Measurements from ENCODE around the gene PIP4K2A. TPM values are rescaled to one million over a fixed set of nuclear protein-coding genes. Genes with fewer than 3 reads are reported as not detected.

Gene PIP4K2A
- total and polyA plus RNA-seq, 2 donors = 23.8 to 60.4 TPM

DNA sequence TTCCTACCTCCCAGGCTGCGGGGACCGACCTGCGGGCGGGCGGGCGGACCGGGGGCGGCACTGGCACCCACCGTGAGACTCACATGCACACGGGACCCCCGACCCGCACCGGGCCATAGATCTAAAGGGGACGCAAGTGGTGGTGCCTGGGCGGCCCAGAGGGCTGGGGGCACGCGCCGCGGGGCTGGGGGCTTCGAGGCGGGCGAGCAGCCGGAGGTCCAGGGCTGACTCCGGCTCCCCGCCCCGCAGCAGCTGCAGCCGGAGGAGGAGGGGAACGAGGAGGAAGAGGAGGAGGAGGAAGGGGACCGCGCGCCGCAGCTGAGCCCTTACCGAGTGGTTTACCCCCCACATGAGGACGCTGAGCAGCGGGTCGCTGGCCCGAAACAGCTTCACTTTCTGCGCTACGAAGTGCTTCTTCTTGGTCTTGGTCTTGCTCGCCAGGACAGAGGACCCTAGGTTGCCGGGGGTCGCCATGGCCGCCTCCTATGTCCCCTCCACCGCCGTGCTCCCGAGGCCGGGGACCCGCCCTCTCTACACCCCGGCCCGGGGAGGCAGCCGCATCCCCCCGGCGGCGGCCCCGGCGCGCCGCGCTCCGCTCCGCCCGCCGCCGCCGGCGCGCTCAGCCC lies 412 bp downstream of the PIP4K2A start:
- no peaks in the 10 kb centered on the region for H3K36me3 ChIP-seq (ENCODE audit: control insufficient read depth in 2 of 2, insufficient read depth in 2 of 2, low read length in 1 of 2)
- H3K4me1 ChIP-seq (ENCODE audit: control insufficient read depth in 2 of 2, insufficient read depth in 2 of 2, low read length in 2 of 2) = peaks cover 10 to 12% of the 10 kb centered on the region in 2 donors
- no peaks in the 10 kb centered on the region for H3K27me3 ChIP-seq (ENCODE audit: control insufficient read depth in 2 of 2, insufficient read depth in 1 of 2, low read length in 1 of 2)
- peak in 5 of 9 donors; percentile 50 to 78 (median 62) for DNase-seq (ENCODE audit: low read depth in 6 of 9, low spot score in 9 of 9)
- no peaks in the 10 kb centered on the region for H3K9me3 ChIP-seq (ENCODE audit: control insufficient read depth in 2 of 2, insufficient read depth in 1 of 2, low read length in 1 of 2)
- peak overlapping the region; percentile 86 to 92 for H3K4me3 ChIP-seq (ENCODE audit: low read length in 2 of 2)
- WGBS = under 1% methylated on average over 67 of the region's 67 CpGs
- H3K27ac ChIP-seq (ENCODE audit: low read depth in 1 of 2, low read length in 1 of 2) = peak overlapping the region; percentile 78 to 83

DNA sequence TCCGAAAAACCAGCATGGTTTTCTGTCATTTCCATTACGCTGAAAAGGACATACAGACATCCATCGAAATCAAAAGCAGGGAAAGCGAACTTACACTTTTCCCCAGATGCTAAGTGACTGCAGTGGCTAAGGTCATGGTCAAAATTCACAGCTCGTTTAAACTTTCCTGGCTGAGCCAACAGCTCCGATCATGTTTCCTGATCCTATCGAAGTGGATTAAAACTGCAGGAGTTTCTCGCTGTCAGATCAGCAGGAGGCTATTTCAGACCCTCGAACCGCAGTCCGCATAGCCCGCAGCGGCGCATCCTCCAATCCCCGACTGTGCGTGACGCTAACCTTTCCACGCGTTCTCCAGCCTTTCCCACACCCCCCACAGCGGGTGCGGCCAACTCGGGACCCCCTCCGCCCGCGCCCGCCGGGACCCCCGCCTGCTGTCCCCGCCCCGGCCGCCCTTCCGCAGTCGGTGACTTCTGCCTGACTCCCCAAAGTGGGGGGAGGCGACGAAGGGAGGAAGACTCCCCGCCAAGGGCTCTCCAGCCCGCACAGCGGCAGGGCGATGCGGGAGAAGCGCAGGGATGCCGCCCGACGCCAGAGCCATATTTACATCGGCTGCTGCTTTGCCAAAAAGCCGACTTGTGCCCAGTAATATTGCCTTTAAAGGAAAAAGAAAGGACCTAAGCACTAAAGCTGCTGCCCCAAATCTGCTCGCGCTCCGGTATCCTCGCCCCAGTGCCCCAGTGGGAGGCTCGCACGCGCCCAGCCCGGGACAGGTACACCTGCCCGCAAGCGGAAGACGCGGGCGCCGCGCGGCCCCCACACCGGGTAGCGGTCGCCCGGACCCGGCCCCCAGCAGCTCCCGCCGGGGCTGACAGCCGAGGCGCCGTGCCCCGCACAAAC lies 1.2 kb downstream of the PIP4K2A start:
- no peaks in the 10 kb centered on the region for H3K36me3 ChIP-seq (ENCODE audit: control insufficient read depth in 2 of 2, insufficient read depth in 2 of 2, low read length in 1 of 2)
- H3K4me1 ChIP-seq (ENCODE audit: control insufficient read depth in 2 of 2, insufficient read depth in 2 of 2, low read length in 2 of 2) = peaks cover 10 to 12% of the 10 kb centered on the region in 2 donors
- H3K4me3 ChIP-seq (ENCODE audit: low read length in 2 of 2) = peak overlapping the region; percentile 86 to 92
- WGBS = under 1% methylated on average over 73 of the region's 73 CpGs
- no peaks in the 10 kb centered on the region for H3K27me3 ChIP-seq (ENCODE audit: control insufficient read depth in 2 of 2, insufficient read depth in 1 of 2, low read length in 1 of 2)
- H3K27ac ChIP-seq (ENCODE audit: low read depth in 1 of 2, low read length in 1 of 2) = peak overlapping the region; percentile 54 to 78
- DNase-seq (ENCODE audit: low read depth in 6 of 9, low spot score in 9 of 9) = peak in 3 of 9 donors; percentile 31 to 62 (median 31)
- no peaks in the 10 kb centered on the region for H3K9me3 ChIP-seq (ENCODE audit: control insufficient read depth in 2 of 2, insufficient read depth in 1 of 2, low read length in 1 of 2)

DNA sequence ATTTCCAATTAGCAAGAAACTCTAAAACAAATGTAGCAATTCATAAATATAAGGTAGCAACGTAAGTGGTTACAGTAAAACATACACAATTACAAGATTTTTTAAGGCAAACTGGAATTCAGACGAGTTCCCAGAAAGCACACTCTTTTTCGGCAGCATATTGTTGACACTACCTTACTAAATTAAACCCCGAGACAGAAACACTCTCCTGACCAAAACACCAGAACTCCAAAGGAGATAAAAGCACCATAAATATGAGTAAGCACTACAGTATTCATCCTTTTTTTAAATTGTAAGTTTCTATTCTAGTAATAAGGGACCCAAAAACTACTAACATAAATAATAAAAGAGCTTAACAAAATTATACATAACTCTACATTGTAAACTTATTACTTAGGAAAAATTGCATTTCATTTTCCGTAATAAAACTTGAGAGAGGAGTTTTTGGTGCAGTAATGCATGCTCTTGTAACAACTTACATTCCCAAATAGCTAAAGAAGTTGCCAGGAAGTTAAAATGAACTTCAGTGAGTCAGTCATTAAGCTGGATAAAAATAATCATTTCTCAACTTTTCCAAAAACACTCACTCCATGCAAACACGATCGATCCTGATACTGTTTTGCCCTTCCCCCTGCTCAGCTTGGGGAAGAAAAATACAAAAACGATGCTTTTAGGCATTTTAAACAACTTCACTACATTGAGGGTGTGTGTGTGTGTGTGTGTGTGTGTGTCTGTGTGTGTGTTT lies 2.0 kb downstream of the PIP4K2A start:
- WGBS = 37% methylated on average over 8 of the region's 8 CpGs
- H3K9me3 ChIP-seq (ENCODE audit: control insufficient read depth in 2 of 2, insufficient read depth in 1 of 2, low read length in 1 of 2) = no peaks in the 10 kb centered on the region
- no peaks in the 10 kb centered on the region for H3K36me3 ChIP-seq (ENCODE audit: control insufficient read depth in 2 of 2, insufficient read depth in 2 of 2, low read length in 1 of 2)
- H3K4me1 ChIP-seq (ENCODE audit: control insufficient read depth in 2 of 2, insufficient read depth in 2 of 2, low read length in 2 of 2) = peaks cover 10 to 12% of the 10 kb centered on the region in 2 donors
- H3K4me3 ChIP-seq (ENCODE audit: low read length in 2 of 2) = peak overlapping the region; percentile 86 to 92
- DNase-seq (ENCODE audit: low read depth in 6 of 9, low spot score in 9 of 9) = peak in 1 of 9 donors; percentile 32
- no peaks in the 10 kb centered on the region for H3K27me3 ChIP-seq (ENCODE audit: control insufficient read depth in 2 of 2, insufficient read depth in 1 of 2, low read length in 1 of 2)
- H3K27ac ChIP-seq (ENCODE audit: low read depth in 1 of 2, low read length in 1 of 2) = peak overlapping the region in 1 of 2 donors; percentile 3

DNA sequence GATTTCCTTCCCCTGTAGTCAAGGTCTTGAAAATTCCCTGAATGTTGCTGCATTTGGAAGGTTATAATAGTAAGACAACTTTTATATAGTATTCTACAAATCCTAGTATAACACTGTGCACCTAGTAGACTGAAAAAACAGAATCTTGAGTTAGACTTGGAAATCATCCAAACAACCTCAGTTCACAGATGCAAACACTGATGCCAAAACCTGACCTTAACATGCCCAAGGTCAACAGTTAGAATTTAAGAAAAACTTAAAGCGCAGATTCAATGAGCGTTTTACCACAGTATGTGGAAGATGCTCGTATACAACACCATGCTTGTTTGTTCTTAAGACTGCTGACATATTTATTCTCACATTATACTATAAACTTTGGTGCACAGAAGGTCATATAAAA lies 3.0 kb downstream of the PIP4K2A start:
- no peak overlapping the region for H3K4me3 ChIP-seq (ENCODE audit: low read length in 2 of 2)

DNA sequence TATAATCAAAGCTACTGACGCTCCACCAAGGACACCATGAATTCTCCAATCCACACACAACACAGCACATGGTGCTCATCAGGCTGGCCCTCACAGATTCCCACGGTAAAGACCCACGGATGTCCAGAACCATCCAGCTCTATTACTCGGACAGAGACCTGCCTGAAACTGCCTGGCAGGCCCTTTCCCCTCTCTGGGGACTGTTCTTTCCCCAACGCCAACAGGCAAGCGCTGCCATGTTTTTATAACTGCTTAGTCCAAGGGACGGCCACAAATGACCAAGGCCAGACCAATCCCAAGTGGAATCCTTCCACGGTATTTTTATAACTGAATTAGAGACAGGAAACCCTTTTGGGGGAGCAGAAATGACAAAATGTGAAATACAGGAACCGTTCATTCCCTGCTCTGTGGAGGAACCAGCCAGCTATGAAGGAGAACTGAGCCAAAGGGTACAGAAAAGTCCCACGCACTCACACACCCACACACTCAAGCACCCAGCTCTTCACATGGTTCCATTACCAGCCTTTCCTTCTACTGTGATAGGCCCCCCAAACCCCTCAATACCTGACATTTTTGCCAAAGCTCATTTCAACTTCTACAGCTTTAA lies 4.1 kb downstream of the PIP4K2A start:
- no peak overlapping the region for H3K4me3 ChIP-seq (ENCODE audit: low read length in 2 of 2)
- H3K36me3 ChIP-seq (ENCODE audit: control insufficient read depth in 2 of 2, insufficient read depth in 2 of 2, low read length in 1 of 2) = no peaks in the 10 kb centered on the region
- H3K27ac ChIP-seq (ENCODE audit: low read depth in 1 of 2, low read length in 1 of 2) = no peak overlapping the region
- no peaks in the 10 kb centered on the region for H3K9me3 ChIP-seq (ENCODE audit: control insufficient read depth in 2 of 2, insufficient read depth in 1 of 2, low read length in 1 of 2)
- WGBS = 78% methylated on average over 10 of the region's 10 CpGs
- no peak for DNase-seq (ENCODE audit: low read depth in 6 of 9, low spot score in 9 of 9)
- peaks cover 10 to 20% of the 10 kb centered on the region in 2 donors for H3K4me1 ChIP-seq (ENCODE audit: control insufficient read depth in 2 of 2, insufficient read depth in 2 of 2, low read length in 2 of 2)
- no peaks in the 10 kb centered on the region for H3K27me3 ChIP-seq (ENCODE audit: control insufficient read depth in 2 of 2, insufficient read depth in 1 of 2, low read length in 1 of 2)

More for the DNA sequence above, 3.0 kb downstream of the PIP4K2A start:
- Histone ChIP-seq H3K4me1 (ENCODE audit: control insufficient read depth in 2 of 2, insufficient read depth in 2 of 2, low read length in 2 of 2) (peaks cover 10 to 12% of the 10 kb centered on the region in 2 donors), H3K27ac (ENCODE audit: low read depth in 1 of 2, low read length in 1 of 2) (no peak overlapping the region), H3K36me3 (ENCODE audit: control insufficient read depth in 2 of 2, insufficient read depth in 2 of 2, low read length in 1 of 2) (no peaks in the 10 kb centered on the region), H3K27me3 (ENCODE audit: control insufficient read depth in 2 of 2, insufficient read depth in 1 of 2, low read length in 1 of 2) (no peaks in the 10 kb centered on the region), H3K9me3 (ENCODE audit: control insufficient read depth in 2 of 2, insufficient read depth in 1 of 2, low read length in 1 of 2) (no peaks in the 10 kb centered on the region)
- DNase-seq (ENCODE audit: low read depth in 6 of 9, low spot score in 9 of 9) = no peak
- 93% methylated on average over 3 of the region's 3 CpGs for WGBS

DNA sequence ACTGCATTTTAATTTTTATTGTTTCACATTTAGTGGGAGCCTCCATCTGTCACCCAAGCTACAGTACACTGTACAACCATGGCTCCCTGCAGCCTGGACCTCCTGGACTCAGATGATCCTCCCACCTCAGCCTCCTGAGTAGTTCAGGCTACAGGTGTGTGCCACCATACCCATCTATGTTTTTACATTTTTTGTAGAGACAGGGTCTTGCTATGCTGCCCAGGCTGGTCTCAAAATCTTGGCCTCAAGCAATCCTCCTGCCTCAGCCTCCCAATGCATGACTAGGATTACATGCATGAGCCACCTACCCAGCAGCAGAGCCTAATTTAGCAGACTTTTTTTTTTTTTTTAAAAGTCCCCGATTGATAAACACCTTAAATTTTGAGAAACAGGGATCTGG lies 5.6 kb downstream of the PIP4K2A start:
- Histone ChIP-seq H3K4me1 (ENCODE audit: control insufficient read depth in 2 of 2, insufficient read depth in 2 of 2, low read length in 2 of 2) (peaks cover 4 to 23% of the 10 kb centered on the region in 2 donors), H3K27me3 (ENCODE audit: control insufficient read depth in 2 of 2, insufficient read depth in 1 of 2, low read length in 1 of 2) (no peaks in the 10 kb centered on the region), H3K36me3 (ENCODE audit: control insufficient read depth in 2 of 2, insufficient read depth in 2 of 2, low read length in 1 of 2) (no peaks in the 10 kb centered on the region), H3K9me3 (ENCODE audit: control insufficient read depth in 2 of 2, insufficient read depth in 1 of 2, low read length in 1 of 2) (no peaks in the 10 kb centered on the region), H3K27ac (ENCODE audit: low read depth in 1 of 2, low read length in 1 of 2) (no peak overlapping the region), H3K4me3 (ENCODE audit: low read length in 2 of 2) (no peak overlapping the region)
- DNase-seq (ENCODE audit: low read depth in 6 of 9, low spot score in 9 of 9) = no peak
- 92% methylated on average over 1 of the region's 1 CpG for WGBS

DNA sequence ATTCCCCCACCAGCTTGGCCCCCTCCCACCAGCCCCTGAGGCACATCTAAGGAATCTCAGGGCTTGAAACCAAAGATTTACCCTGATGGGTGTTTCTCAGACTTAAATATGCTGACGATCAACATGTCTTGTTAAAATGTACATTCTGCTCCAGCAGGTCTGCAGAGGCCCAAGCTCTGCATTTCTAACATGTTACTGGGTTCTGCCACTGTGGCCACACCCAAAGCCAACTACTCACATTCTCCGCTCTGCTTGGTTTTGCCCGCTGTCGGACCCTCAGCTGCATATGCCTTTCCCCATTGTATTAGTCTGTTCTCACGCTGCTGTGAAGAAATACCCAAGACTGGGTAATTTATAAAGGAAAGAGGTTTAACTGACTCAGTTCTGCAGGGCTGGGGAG lies 8.9 kb downstream of the PIP4K2A start:
- WGBS = 98% methylated on average over 5 of the region's 5 CpGs
- no peak for DNase-seq (ENCODE audit: low read depth in 6 of 9, low spot score in 9 of 9)
- Histone ChIP-seq H3K9me3 (ENCODE audit: control insufficient read depth in 2 of 2, insufficient read depth in 1 of 2, low read length in 1 of 2) (no peaks in the 10 kb centered on the region), H3K4me3 (ENCODE audit: low read length in 2 of 2) (no peak overlapping the region), H3K4me1 (ENCODE audit: control insufficient read depth in 2 of 2, insufficient read depth in 2 of 2, low read length in 2 of 2) (peaks cover 5 to 41% of the 10 kb centered on the region in 2 donors), H3K36me3 (ENCODE audit: control insufficient read depth in 2 of 2, insufficient read depth in 2 of 2, low read length in 1 of 2) (peaks cover 0 to 3% of the 10 kb centered on the region in 2 donors), H3K27me3 (ENCODE audit: control insufficient read depth in 2 of 2, insufficient read depth in 1 of 2, low read length in 1 of 2) (no peaks in the 10 kb centered on the region), H3K27ac (ENCODE audit: low read depth in 1 of 2, low read length in 1 of 2) (no peak overlapping the region)

DNA sequence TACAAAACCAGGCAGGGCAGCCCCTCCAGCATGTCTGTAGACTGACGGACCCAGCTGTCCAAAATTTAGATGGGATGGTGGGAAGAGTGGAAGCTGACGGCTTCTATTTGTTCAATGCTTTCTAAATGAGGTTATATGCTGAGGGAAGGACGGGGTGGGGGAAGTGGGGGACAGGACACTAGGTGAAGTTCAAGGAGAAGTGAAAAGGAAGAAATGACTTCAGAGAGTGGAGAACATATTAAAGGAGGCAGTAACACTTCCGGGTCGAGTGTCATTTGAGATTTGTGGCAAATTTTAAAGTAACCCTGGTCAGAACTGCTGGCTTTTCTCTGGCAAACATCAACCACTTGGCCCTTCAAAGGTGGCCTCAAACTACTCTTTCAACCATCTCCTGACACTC lies 9.4 kb downstream of the PIP4K2A start:
- WGBS = 93% methylated on average over 5 of the region's 5 CpGs

More for the DNA sequence above, 9.4 kb downstream of the PIP4K2A start:
- no peak overlapping the region for H3K4me3 ChIP-seq (ENCODE audit: low read length in 2 of 2)
- no peaks in the 10 kb centered on the region for H3K27me3 ChIP-seq (ENCODE audit: control insufficient read depth in 2 of 2, insufficient read depth in 1 of 2, low read length in 1 of 2)
- H3K9me3 ChIP-seq (ENCODE audit: control insufficient read depth in 2 of 2, insufficient read depth in 1 of 2, low read length in 1 of 2) = no peaks in the 10 kb centered on the region
- H3K4me1 ChIP-seq (ENCODE audit: control insufficient read depth in 2 of 2, insufficient read depth in 2 of 2, low read length in 2 of 2) = peaks cover 8 to 42% of the 10 kb centered on the region in 2 donors
- DNase-seq (ENCODE audit: low read depth in 6 of 9, low spot score in 9 of 9) = no peak
- H3K36me3 ChIP-seq (ENCODE audit: control insufficient read depth in 2 of 2, insufficient read depth in 2 of 2, low read length in 1 of 2) = peaks cover 0 to 3% of the 10 kb centered on the region in 2 donors
- no peak overlapping the region for H3K27ac ChIP-seq (ENCODE audit: low read depth in 1 of 2, low read length in 1 of 2)
